GM18498 (cell line): ENCODE measurements around the gene AMY2B.
"Not testable (repeated sequence)": the region's sequence is repeated elsewhere in the genome, so short reads cannot be mapped to it uniquely, and the experiment has no call there.

Source experiments
- ATAC-seq: cut with Tn5 transposase; IDR thresholded peaks from one replicate; pipeline ENCODE4 v1.9.1; 2021; ENCODE audit warnings: mild to moderate bottlenecking, moderate library complexity; ENCODE audit not compliant: unreplicated experiment

AMY2B gene

DNA sequence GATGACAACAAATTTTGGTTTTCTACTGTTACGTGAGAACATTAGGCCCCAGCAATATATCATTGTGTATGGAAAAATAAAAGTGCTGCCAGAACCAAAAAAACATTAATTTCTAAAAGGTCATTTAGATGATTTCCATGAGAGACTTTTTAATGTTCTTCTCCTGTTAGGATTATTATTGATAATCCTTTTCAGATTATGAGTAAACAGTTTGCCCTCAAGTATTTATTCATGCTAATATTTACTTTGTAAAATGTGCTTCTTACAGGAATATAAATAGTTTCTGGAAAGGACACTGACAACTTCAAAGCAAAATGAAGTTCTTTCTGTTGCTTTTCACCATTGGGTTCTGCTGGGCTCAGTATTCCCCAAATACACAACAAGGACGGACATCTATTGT is at the start of gene AMY2B:
Gene AMY2B (plus strand): TSS at position 301 of the 400 bp plus-strand sequence. CDS start 14 bp downstream, at position 315.
- ATAC-seq: not testable (repeated sequence)

DNA sequence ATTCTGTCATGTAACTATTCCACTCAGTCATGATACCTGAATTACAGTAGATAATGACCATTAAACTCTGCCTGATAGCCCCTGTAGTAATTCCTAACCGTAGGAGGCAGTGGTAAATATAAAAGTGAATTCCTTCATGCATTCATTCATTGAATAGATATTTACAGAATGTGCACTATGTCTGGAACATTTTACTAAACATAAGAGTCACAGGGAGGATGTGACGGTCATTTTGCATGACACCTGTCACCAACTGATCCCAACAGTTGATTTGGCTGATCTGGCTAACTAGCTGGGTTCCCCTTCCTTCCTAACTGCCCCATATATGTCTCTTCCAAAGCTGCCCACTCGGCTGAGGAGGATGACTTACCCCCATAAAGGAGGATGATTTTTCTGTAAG is 48.0 kb upstream of the AMY2B start:
- ATAC-seq: no peak

DNA sequence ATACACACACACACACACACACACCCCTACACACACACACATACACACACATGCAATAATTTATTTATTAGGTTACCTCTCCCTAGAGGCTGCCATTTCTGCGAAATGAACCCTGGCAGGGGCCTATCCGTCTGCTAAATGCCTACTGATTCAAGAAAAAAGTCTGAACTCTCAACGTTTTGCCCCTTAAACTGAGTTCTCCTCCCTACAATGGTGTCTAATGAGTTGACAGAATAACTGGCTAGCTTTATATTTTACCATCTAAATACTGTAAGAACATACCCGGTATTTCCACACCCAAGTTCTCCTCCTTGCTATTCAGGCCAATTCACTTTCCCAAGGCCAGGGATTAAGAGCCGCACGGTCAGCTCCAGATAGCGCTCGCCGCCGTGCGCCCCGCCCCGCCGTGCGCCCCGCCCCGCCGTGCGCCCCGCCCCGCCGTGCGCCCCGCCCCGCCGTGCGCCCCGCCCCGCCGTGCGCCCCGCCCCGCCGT is 46.2 kb upstream of the AMY2B start:
- peak; percentile 64 for ATAC-seq

DNA sequence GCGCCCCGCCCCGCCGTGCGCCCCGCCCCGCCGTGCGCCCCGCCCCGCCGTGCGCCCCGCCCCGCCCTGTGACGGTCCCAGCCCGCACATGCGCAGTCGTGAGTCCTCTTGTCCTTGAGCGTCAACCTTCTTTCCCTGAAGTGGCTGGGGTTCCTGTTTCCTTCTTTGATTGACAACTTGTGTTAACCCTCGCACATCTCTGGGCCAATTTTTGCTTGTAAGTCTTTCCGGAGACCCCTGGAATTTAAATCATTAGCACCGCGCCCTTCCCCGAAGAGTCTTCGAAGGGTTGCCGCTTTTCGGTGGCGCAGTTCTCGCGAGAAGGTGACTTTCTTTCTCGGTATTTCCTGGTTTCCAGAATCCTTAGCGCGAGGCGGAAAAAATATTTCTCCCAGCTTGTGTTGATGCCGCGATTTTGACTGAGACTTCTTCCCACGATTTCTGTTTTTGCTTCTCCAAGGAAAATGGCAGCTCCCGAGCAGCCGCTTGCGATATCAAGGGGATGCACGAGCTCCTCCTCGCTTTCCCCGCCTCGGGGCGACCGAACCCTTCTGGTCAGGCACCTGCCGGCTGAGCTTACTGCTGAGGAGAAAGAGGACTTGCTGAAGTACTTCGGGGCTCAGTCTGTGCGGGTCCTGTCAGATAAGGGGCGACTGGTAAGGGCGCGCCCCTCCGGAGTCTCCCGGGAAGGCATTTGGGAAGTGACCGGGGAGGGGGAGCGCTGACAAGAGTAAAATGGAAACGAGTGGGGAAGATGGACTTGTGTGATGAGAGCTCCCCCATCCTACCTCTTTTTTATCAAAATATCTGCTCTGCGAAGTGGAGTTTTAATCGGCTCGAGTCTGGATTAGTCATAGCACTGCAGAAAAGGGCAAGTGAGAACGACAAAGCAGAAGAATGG is 45.5 kb upstream of the AMY2B start, which contains the start of gene RNPC3:
Gene RNPC3 (plus strand): TSS at position 93 of the 901 bp plus-strand sequence. CDS start 372 bp downstream, at position 465.
- ATAC-seq: peak; percentile 77

DNA sequence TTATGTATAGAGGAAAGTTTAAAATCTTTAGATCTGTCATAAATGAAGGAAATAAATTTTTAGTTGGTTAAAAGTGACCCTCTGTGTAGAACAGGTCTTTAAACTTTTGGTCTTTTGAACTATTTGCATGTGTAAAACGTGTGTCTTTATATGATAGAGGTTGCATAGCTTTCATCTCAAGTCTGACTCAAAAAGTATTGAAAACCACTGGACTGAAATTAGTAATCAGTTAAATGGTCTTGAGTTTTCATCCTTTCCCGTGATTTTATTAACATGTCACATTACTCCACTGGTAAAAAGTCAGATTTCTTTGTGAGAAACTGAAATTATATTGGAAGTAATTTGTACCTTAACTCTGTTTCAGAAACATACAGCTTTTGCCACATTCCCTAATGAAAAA is 44.1 kb upstream of the AMY2B start:
- no peak for ATAC-seq

DNA sequence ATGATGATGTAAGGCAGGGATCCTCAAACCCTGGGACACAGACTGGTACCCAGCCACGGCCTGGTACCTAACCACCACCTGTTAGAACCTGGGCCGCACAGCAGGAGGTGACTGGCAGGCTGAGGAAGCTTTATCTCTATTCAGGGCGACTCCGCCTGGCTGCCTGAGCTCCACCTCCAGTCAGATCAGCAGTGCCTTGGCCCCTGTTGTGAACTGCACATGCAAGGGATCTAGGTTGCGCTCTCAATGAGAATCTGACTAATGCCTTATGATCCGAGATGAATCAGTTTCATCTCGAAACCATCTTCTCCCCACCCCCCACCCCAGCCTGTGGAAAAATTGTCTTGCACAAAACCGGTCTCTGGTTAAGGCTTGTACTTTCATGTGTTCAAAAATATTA is 41.6 kb upstream of the AMY2B start:
- ATAC-seq: no peak

DNA sequence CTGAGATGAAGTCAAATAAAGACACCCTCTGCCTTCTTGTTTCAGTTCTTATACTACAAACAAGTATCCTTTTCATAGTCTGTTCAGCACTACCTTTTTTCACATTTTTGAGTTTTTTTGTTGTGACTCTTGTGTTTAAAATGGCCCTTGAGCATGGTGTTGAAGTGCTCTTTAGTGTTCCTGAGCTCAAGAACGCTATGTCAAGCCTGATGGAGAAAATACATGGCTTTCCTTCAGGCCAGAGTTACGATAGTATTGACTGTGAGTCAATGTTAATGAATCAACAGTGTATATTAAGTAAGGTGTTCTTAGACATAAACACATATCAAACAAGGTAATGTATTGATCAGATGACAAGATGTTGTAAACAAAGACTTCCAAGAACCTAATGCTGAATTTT is 33.2 kb upstream of the AMY2B start:
- ATAC-seq: no peak

DNA sequence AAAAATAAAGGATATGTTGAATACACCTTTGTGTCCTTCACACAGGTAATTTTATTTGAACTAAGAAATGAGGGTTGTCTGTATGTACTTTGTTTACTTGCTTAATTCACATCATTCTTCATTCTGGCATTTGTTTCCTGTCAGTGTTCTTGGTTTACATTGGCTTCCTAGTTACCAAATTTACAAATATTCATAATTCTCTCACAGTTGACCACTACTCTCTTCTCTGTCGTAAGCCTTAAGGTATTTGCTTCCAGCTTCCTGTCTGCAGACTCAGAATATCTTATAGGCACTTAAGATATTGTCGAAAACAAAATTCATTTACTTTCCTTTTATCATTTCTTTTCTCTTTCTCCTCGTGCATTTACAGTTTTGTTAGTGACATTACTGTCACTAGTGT is 30.0 kb upstream of the AMY2B start:
- no peak for ATAC-seq

DNA sequence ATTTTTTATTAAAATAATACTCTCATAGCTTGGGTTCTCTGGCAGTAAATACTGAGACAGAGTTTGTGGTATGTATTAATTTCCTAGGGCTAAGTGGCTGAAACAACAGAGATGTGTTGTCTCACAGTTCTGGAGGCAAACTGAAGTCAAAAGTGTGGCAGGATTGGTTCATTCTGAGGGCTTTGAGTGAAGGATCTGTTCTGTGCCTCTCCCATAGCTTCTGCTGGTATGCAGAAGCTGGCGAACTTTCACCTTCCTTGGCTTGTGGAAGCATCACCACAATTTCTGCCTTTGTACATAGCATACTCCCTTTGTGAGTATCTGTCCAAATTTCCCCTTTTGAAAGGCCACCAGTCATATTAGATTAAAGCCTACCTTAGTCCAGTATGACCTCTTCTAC is 24.9 kb upstream of the AMY2B start:
- ATAC-seq: no peak

DNA sequence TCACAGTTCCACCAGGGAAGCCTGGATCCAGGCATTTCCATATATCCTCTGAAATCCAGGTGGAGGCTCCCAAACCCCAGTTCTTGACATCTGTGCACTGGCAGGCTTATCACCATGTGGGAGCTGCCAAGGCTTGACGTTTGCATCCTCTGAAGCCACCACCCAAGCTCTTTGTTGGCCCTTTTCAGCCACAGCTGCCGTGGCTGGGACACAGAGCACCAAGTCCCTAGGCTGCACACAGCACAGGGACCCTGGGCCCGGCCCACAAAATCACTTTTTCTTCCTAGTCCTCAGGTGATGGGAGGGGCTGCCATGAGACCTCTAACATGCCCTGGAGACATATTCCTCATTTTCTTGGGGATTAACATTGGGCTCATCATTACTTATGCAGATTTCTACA is 23.5 kb upstream of the AMY2B start:
- no peak for ATAC-seq

DNA sequence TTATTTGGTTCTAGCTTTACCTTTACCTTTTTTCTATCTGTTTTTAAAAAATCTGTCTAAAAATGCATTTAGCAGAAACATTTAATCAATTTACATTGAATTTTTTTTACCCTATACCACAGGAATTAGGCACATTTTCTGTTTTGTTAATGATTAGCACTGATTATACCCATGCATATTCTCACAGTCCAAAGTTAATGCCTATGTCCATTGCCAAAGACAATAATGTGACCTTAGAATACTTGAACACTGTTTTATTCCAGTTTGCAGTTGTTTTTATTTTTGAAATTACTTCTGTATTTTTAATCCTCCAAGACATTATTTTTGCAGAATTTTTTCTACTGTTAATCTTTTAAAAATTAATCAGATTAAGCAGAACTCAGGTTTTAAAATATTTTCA is 11.0 kb upstream of the AMY2B start:
- no peak for ATAC-seq

DNA sequence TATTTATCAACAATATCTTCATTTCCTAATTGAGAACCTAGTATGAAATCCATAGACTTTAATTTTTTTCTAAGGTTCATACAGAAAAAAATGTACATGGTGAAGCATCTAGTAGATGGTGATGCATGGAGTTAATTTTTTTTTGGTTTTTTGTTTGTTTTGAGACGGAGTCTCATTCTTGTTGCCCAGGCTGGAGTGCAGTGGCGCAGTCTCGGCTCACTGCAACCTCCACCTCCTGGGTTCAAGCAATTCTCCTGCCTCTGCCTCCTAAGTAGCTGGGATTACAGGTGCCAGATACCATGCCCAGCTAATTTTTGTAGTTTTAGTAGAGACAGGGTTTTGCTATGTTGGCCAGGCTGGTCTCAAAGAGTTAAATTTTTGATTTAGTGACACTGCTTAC is 10.3 kb upstream of the AMY2B start:
- ATAC-seq: not testable (repeated sequence)

DNA sequence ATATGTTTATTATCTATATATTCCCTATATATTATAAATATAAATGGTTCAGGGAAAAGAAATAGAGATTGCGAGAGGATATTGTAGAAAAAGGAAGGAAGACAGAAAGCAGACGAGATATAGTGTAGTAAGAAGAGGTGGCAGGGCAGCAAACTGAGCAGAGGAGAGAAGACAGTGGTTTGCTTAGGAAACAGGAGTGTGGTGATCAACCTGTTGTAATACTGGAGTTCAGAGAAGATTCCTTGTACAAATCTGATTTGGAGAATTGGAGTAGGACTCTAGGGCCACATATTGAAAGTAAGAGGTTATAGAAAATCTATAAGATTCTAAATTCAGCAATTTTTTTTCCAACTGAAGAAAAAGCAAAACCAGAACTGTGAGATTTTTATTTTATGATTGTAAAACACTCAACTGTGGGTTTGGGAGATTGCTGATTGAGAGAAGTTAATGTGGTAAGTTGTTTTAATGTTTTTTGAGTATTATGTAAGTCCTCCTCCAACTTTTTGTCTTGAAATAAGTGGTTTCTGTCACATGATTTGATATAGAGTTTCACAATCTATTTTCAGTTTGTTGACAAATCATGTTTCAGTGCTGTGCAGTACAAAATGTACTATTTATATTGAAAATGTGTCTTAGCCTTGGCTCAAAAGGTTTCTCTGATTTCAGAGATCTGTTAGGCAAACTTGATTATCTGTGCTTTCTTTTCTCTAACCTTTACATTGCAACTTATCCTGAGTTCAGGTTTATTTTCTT is 9.6 kb upstream of the AMY2B start:
- peak; percentile 95 for ATAC-seq

DNA sequence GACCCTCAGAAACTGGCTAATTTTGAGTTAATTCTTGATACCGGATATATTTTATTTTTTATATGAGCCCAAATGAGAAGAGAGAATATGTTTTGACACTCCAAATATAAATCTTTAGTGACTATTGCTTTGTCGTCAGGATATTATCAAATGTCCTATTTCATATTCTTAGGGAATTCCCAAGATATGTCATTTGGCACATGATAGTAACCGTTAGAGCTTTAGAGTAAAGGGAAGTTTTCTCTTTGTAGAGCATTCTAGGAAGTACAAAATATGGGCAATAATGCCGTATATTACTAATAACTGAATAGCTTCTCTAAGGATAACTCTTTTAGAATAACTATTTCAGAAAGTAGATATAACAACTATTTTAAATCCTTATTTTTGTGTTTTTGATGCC is 8.3 kb upstream of the AMY2B start:
- ATAC-seq: no peak

DNA sequence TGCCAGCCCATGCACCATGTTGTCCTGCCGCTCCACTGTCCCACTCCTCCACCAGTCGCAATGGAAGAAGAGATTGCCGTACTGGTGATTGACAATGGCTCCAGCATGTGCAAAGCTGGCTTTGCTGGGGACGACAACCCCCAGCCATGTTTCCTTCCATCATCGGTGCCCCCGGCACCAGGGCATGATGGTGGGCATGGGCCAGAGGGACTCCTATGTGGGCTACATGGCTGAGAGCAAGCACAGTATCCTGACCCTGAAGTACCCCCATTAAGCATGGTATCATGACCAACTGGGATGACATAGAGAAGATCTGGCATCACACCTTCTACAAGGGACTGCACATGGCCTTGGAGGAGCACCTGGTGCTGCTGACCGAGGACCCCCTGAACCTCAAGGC is 1.9 kb upstream of the AMY2B start:
- no peak for ATAC-seq

DNA sequence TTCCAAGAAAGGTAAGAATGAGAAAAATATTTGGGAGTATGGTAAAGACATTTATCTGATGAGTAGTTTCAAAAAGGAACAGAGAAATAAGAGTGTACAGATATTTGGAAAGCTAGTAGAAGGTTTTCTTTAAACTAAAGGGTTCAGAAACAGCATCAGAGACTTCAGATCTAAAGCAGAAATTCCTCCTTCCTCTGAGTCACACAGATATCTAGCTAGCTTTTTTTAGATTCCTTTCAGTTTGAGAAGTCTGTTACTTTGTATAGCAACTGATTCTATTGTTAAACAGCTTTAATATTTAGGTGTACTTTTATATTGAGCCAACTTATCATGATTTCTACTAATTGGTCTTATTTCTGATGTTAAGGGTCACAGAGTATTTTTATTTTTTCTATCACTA is 4.7 kb downstream of the AMY2B start:
- peak; percentile 65 for ATAC-seq

DNA sequence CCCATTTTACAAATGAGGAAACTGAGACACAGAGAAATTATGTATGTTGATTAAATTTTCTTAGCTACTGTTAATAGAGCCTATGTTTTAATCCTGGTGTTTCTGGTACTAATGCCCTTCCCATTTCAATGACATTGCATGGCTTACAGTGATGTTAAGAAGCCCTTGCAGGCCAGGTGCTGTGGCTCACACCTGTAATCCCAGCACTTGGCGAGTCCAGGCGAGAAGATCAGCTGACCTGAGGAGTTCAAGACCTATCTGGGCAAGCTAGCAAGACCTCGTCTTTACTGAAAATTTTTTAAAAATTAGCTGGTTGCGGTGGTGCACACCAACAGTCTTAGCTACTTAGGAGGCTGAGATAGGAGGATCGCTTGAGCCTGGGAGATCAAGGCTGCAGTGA is 5.4 kb downstream of the AMY2B start:
- ATAC-seq: not testable (repeated sequence)

DNA sequence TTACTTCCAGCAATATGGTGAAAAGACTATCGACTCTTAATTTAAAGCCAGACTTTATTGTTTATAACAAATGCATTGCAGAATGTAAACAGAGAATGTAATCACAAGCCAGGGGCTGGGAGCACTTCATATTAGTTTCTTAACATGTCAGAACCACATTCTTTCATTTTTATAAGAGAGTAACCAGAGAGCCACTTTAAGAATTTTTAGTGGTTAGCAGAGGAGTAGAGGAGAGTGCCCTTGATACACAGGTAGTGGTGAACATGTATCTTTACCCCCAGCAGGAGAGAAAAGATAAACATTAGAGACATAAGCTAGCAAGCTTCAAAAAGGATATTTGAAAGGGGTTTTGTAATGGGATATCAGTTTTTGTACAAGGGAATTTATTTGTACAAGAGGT is 11.1 kb downstream of the AMY2B start:
- ATAC-seq: no peak

DNA sequence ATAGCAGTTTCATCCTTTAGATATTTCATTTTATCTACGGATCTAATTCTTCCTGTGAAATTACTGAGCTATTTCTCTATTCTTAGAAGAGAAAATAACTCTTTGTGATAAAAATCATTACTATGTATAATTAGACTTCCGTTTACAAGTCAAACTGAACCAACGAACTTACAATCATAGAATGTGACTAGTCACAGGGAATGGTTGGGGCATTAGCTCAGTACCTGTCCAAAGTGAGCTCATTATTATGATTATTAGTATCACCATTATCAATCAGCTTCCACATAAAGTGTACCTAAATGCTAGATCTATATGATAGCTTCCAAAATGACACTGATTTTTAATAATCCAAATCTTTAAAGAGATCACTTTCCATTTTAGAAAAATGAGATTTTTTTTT is 12.5 kb downstream of the AMY2B start:
- no peak for ATAC-seq

DNA sequence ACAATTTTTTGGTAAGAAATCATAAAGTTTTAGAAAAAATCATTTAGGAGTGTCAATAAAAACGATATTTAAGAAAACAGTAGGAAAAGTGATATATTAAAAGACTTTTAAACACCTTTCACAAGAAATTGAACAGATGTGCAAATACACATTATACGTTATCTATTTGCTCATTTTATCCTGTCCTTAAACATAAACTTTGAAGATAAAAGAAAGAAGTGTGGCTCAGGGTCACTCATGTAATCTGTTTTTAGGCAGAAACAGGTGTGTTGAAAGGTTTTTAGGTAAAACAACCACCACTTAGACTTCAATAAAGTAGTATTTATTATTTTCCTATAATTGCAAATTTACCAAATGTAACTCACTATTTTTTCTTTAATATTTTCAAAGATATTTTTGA is 13.1 kb downstream of the AMY2B start:
- ATAC-seq: no peak

DNA sequence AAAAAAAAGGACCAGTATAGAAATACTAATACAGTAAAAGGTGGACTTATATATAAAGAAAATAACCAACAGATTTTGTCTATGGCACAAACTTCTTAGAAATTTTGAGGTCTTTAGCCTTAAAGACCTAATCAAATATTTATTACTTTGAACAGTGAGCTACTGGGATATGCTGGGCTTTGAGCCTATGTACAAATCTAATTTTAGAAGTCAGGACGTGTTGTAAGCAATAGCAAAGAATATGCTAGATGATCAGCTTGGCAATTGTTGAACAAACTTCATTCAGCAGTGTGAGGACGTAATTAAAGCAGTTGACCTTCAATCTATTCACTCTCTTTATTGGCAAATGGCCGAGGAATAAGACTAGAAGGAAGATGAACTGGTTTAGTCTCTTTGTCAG is 31.4 kb downstream of the AMY2B start:
- not testable (repeated sequence) for ATAC-seq

DNA sequence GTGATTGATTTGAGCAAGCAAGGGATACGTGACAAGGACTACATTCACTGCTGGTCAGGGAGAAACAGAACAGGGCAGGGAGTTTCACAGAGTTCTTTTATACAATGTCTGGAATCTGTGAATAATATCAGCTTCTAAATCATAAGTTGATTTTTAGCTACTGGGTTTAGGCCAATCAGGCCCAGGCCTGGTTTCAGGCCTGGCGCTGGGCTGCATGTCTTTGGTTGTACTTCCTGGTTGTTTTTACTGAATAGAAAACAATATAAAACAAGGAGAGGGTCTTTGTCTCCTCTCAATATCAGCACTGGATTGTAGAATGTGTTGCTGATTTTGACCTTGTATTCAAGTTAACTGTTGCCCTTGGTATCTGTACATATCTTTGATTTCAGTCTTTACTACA is 45.0 kb downstream of the AMY2B start:
- no peak for ATAC-seq
